ENCODE measurements around the gene RFTN2.

RFTN2 gene

DNA sequence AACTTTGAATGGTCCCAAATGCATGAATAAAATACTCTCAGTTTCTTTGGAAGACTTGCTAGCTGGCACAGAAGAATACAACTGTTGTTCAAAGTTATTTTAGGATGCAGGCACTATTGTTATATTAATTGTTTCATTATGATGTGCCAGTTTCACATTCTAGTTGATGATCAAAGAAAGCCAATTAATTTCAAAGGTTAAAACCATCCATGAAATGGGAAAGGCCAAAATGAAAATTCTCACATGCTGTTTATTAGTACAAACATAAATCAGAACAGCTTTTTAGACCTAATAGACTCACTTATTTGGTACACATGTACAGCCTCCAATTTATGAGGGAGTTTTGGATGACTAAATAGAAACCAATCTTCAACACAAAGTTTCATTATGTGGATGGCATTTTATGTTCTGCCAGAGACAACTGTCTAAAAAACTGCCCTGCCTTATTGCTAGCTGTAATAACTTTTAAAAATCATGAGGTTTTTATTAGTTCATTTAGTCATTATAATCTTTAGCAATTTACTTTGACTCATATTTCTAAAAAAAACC, 42.2 kb downstream of the RFTN2 start:
- H3K4me3 ChIP-seq: no peak overlapping the region
- no peak overlapping the region for H3K9ac ChIP-seq (ENCODE audit: insufficient read length)
- H3K9me3 ChIP-seq (ENCODE audit: low read depth, low read length): no peaks in the 10 kb centered on the region
- DNase-seq (ENCODE audit: low read depth, low spot score): no peak
- no peaks in the 10 kb centered on the region for H3K36me3 ChIP-seq (ENCODE audit: insufficient read depth, low read length)
- H3K27ac ChIP-seq: no peak overlapping the region
- TF ChIP-seq EZH2 (IDR thresholded peaks at IDR 0.05) (no peak), POLR2AphosphoS5 (IDR thresholded peaks at IDR 0.05; ENCODE audit: borderline replicate concordance, low read depth, low read length) (no peak), FOXP2 (optimal IDR thresholded peaks at IDR 0.05; ENCODE audit: control extremely low read depth, extremely low read length, insufficient read depth) (no peak)

DNA sequence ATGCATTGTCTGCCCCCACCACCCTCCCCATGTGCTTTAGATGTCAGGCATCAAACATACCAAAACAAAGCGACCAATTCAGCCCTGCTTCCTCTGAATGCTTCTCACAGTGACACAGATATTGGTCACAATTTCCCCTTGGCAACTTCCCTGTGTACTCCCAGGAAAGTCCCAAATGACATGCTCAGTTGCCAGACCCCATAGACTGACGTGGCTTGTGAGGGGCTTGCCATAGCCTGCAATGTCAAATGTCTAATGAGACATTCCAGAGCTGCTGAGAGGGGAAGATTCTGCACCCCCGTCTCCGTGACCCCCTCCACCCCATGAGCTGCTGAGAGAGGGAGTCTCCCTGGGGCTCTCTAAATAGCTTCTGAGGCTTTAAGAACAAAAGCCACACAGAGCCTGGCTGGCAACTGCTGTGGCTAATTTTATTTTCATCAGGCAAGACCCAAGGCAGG, 47.3 kb downstream of the RFTN2 start:
- Histone ChIP-seq H3K36me3 (ENCODE audit: insufficient read depth, low read length) (no peaks in the 10 kb centered on the region), H3K4me3 (peak overlapping the region; percentile 39), H3K9ac (ENCODE audit: insufficient read length) (peak overlapping the region; percentile 43), H3K9me3 (ENCODE audit: low read depth, low read length) (no peaks in the 10 kb centered on the region), H3K27ac (peak overlapping the region; percentile 82)
- DNase-seq (ENCODE audit: low read depth, low spot score): no peak
- TF ChIP-seq POLR2AphosphoS5 (IDR thresholded peaks at IDR 0.05; ENCODE audit: borderline replicate concordance, low read depth, low read length) (no peak), FOXP2 (optimal IDR thresholded peaks at IDR 0.05; ENCODE audit: control extremely low read depth, extremely low read length, insufficient read depth) (no peak), EZH2 (IDR thresholded peaks at IDR 0.05) (no peak)

DNA sequence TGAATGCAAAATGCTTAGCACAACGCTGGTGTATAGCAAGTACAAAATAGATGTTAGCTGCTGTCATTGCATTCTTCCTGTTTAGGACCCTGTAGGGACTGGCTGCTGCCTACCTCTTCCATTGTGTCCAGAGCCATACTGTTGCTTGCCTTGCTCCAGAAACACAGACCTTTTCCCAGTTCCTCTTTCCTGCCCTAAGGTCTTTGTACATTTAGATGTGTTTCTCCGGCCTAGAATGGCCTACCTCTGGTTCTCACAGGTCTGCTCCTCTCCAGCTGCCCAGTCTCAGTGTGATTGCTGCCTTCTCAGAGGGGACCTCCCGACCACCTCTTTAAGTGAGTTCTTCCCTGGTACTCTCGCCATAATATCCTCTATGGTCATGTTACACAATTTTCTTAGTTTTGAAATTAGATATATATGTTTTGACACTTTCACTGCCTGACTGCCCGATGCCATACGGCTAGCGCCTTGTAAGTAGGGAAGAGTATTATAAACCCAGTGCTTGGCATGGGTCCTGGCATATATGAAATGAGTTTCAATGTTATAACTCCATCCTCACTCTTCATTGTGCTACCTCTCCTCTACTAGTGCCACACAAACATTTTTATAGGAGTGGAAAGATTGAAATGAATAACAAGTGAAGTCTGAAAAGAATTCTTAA, 48.3 kb downstream of the RFTN2 start:
- no peak overlapping the region for H3K4me3 ChIP-seq
- no peak overlapping the region for H3K9ac ChIP-seq (ENCODE audit: insufficient read length)
- DNase-seq (ENCODE audit: low read depth, low spot score): no peak
- 0 out of 2 replicates have a peak overlapping the region, but pooled peaks have one; percentile 25 for H3K27ac ChIP-seq
- TF ChIP-seq POLR2AphosphoS5 (IDR thresholded peaks at IDR 0.05; ENCODE audit: borderline replicate concordance, low read depth, low read length) (no peak), FOXP2 (optimal IDR thresholded peaks at IDR 0.05; ENCODE audit: control extremely low read depth, extremely low read length, insufficient read depth) (no peak), EZH2 (IDR thresholded peaks at IDR 0.05) (no peak)
- no peaks in the 10 kb centered on the region for H3K36me3 ChIP-seq (ENCODE audit: insufficient read depth, low read length)
- H3K9me3 ChIP-seq (ENCODE audit: low read depth, low read length): no peaks in the 10 kb centered on the region

DNA sequence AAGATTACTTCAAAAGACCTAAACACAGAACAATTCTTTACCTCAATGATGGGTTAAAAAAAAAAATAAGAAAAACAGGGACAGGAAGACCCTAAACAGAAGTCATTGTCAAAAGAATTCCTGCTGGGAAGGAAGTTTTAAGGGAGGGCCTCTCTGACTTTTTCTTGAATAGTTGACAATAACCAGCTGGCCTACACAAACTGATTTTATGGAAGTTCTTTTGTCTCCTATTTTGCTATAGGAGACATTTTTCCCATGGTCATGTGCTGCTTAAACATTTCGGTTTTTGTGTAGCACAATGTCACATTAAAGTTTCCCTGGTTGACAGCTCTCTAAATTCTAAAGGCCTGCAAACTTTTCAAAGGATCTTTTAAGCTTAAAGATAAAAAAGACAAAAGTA, 55.3 kb downstream of the RFTN2 start:
- H3K9me3 ChIP-seq (ENCODE audit: low read depth, low read length): no peaks in the 10 kb centered on the region
- H3K36me3 ChIP-seq (ENCODE audit: insufficient read depth, low read length): no peaks in the 10 kb centered on the region; the same call in 1 of the 2 replicates
- no peak overlapping the region for H3K9ac ChIP-seq (ENCODE audit: insufficient read length)
- no peak overlapping the region for H3K27ac ChIP-seq
- DNase-seq (ENCODE audit: low read depth, low spot score): no peak
- H3K4me3 ChIP-seq: no peak overlapping the region
- TF ChIP-seq POLR2AphosphoS5 (IDR thresholded peaks at IDR 0.05; ENCODE audit: borderline replicate concordance, low read depth, low read length): no peak
- TF ChIP-seq EZH2 (IDR thresholded peaks at IDR 0.05): no peak
- no peak for TF ChIP-seq FOXP2 (optimal IDR thresholded peaks at IDR 0.05; ENCODE audit: control extremely low read depth, extremely low read length, insufficient read depth)

DNA sequence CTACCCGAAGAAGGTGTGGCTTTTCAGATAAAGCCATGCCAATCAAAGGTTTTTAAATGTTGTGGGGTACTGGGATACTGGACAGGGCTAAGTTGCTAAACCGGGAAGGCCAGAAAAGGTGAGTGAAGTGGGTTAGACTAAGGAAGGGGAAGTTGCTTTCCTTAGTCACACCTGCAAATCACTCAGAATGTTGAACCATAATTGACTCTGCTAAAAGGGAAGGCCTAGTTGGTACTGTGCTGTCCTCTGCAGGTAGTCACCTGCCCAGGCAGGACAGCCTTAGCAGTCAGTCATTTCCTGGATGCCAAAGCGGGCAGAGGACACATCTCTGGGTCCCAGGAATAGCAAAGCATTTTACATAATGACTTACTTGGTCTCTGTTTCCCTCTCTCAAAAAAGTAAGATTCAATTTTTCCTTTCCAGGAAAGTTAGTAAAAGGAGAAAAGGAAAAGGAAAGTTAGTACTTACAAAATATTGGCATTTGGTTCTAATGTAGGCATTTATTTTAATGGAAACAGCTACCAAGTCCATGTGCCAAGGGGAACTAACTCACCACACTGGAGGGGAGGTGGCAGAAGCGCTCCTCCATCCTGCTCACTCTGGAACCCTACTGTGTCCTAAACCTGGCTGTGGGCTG, 60.3 kb downstream of the RFTN2 start:
- no peaks in the 10 kb centered on the region for H3K9me3 ChIP-seq (ENCODE audit: low read depth, low read length)
- no peak overlapping the region for H3K4me3 ChIP-seq
- no peak for TF ChIP-seq POLR2AphosphoS5 (IDR thresholded peaks at IDR 0.05; ENCODE audit: borderline replicate concordance, low read depth, low read length)
- TF ChIP-seq EZH2 (IDR thresholded peaks at IDR 0.05): no peak
- TF ChIP-seq FOXP2 (optimal IDR thresholded peaks at IDR 0.05; ENCODE audit: control extremely low read depth, extremely low read length, insufficient read depth): no peak
- H3K9ac ChIP-seq (ENCODE audit: insufficient read length): no peak overlapping the region
- no peaks in the 10 kb centered on the region; the same call in 1 of the 2 replicates for H3K36me3 ChIP-seq (ENCODE audit: insufficient read depth, low read length)
- no peak overlapping the region for H3K27ac ChIP-seq
- no peak for DNase-seq (ENCODE audit: low read depth, low spot score)

DNA sequence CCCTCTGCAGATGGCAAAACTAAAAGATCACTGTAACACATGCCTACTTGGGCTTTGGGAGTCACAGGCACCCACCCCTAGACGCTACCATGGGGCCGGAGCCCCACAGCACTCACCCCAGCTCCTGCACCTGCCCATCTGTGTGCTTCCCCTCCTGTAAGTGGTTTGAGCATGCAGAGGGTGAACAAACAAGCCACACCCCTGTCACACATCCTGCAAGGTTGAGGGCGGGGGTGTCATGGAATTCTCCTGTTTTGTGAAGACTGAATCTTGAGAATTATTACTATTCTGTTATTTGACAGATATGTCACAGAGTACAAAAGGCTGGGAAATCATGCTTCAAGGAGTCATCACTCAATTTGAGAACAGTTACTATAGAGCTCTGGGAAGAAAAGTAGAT, 60.9 kb downstream of the RFTN2 start:
- H3K4me3 ChIP-seq: no peak overlapping the region
- TF ChIP-seq EZH2 (IDR thresholded peaks at IDR 0.05) (no peak), POLR2AphosphoS5 (IDR thresholded peaks at IDR 0.05; ENCODE audit: borderline replicate concordance, low read depth, low read length) (no peak), FOXP2 (optimal IDR thresholded peaks at IDR 0.05; ENCODE audit: control extremely low read depth, extremely low read length, insufficient read depth) (no peak)
- no peaks in the 10 kb centered on the region for H3K9me3 ChIP-seq (ENCODE audit: low read depth, low read length)
- no peak overlapping the region for H3K9ac ChIP-seq (ENCODE audit: insufficient read length)
- no peaks in the 10 kb centered on the region; the same call in 1 of the 2 replicates for H3K36me3 ChIP-seq (ENCODE audit: insufficient read depth, low read length)
- no peak for DNase-seq (ENCODE audit: low read depth, low spot score)
- no peak overlapping the region for H3K27ac ChIP-seq

DNA sequence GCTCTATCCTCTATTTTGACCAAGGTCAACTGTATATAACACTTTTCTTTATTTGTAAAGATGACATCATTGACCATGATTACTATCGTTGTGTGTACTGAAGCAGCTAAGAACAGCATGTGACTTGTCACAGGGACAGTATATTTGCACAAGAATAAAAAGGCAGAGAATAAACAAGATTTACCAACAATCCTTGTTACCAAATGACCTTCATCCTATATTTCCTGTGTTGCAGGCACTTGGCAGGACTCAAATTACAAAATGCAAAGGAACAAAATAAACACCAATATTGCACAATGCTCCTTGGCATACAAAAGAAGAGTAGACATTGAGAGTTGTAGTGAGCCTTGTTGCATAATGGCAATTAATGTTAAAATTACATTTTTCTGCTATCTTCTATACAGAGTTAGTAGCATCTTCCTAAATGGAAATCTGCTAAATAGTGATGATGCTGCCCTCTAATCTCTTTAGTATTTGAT, 61.8 kb downstream of the RFTN2 start:
- Histone ChIP-seq H3K9me3 (ENCODE audit: low read depth, low read length) (no peaks in the 10 kb centered on the region), H3K36me3 (ENCODE audit: insufficient read depth, low read length) (no peaks in the 10 kb centered on the region; the same call in 1 of the 2 replicates), H3K27ac (no peak overlapping the region), H3K9ac (ENCODE audit: insufficient read length) (no peak overlapping the region), H3K4me3 (no peak overlapping the region)
- no peak for DNase-seq (ENCODE audit: low read depth, low spot score)
- TF ChIP-seq POLR2AphosphoS5 (IDR thresholded peaks at IDR 0.05; ENCODE audit: borderline replicate concordance, low read depth, low read length) (no peak), FOXP2 (optimal IDR thresholded peaks at IDR 0.05; ENCODE audit: control extremely low read depth, extremely low read length, insufficient read depth) (no peak), EZH2 (IDR thresholded peaks at IDR 0.05) (no peak)

DNA sequence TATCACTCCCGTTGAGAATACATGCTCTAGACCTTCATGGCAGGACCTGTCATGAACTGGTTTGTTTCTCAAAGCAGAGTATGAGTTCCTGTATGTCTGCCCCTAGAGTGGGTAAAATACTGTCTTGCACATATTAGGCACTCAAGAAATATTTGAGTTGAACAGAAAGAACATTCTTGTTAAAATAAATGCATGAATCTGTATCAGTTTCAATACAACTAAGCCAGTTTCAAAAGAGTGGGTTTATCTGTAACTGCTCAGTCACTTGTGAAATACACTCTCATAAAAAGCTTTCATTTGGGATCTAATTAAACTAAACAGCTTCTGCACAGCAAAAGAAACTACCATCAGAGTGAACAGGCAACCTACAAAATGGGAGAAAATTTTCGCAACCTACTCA, 69.2 kb downstream of the RFTN2 start:
- no peak overlapping the region for H3K27ac ChIP-seq
- H3K9me3 ChIP-seq (ENCODE audit: low read depth, low read length): no peaks in the 10 kb centered on the region

More for the DNA sequence above, 69.2 kb downstream of the RFTN2 start:
- Histone ChIP-seq H3K4me3 (no peak overlapping the region), H3K36me3 (ENCODE audit: insufficient read depth, low read length) (no peaks in the 10 kb centered on the region), H3K9ac (ENCODE audit: insufficient read length) (no peak overlapping the region)
- TF ChIP-seq EZH2 (IDR thresholded peaks at IDR 0.05) (no peak), FOXP2 (optimal IDR thresholded peaks at IDR 0.05; ENCODE audit: control extremely low read depth, extremely low read length, insufficient read depth) (no peak), POLR2AphosphoS5 (IDR thresholded peaks at IDR 0.05; ENCODE audit: borderline replicate concordance, low read depth, low read length) (no peak)
- DNase-seq (ENCODE audit: low read depth, low spot score): no peak
